GM20000 (cell line): Measurements from ENCODE around the gene IL21.

Experiments used
- DNase-seq: peaks from one replicate; pipeline ENCODE4 v3.0.0; 2012; ENCODE audit warnings: low spot score
- TF ChIP-seq, protein P1 (sequence below): IDR thresholded peaks from 2 replicates; pipeline ENCODE4 v1.5.1; 2012; ENCODE audit warnings: mild to moderate bottlenecking, control low read depth; ENCODE audit errors: extremely low read depth, missing control alignments

The IL21 gene

GRCh38 chr4:122652379-122652778 is 31.5 kb upstream of the IL21 start:
- TF ChIP-seq, protein P1, sequence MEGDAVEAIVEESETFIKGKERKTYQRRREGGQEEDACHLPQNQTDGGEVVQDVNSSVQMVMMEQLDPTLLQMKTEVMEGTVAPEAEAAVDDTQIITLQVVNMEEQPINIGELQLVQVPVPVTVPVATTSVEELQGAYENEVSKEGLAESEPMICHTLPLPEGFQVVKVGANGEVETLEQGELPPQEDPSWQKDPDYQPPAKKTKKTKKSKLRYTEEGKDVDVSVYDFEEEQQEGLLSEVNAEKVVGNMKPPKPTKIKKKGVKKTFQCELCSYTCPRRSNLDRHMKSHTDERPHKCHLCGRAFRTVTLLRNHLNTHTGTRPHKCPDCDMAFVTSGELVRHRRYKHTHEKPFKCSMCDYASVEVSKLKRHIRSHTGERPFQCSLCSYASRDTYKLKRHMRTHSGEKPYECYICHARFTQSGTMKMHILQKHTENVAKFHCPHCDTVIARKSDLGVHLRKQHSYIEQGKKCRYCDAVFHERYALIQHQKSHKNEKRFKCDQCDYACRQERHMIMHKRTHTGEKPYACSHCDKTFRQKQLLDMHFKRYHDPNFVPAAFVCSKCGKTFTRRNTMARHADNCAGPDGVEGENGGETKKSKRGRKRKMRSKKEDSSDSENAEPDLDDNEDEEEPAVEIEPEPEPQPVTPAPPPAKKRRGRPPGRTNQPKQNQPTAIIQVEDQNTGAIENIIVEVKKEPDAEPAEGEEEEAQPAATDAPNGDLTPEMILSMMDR, result peak; percentile 38
- peak; percentile 31 for DNase-seq

- DNase-seq, result no peak
- TF ChIP-seq, protein P1, result no peak
Observed at GRCh38 chr4:122650148-122650547, 29.3 kb upstream of the IL21 start.

GRCh38 chr4:122647656-122648055 is 26.8 kb upstream of the IL21 start:
- DNase-seq, result no peak
- TF ChIP-seq, protein P1, result no peak

- DNase-seq, result no peak
- TF ChIP-seq, protein P1, result no peak
Observed at GRCh38 chr4:122643257-122643656, 22.4 kb upstream of the IL21 start.

GRCh38 chr4:122639181-122639580 is 18.3 kb upstream of the IL21 start:
- no peak for DNase-seq
- TF ChIP-seq, protein P1, result no peak

- TF ChIP-seq, protein P1, result no peak
- DNase-seq, result peak; percentile 10
Observed at GRCh38 chr4:122636697-122637096, 15.8 kb upstream of the IL21 start.

GRCh38 chr4:122635205-122635604 is 14.3 kb upstream of the IL21 start:
- DNase-seq, result peak; percentile 28
- TF ChIP-seq, protein P1, result no peak
